GM12873 (cell line): ENCODE measurements around the gene CD180.

Experiments
- CTCF ChIP-seq: IDR thresholded peaks from 2 replicates; pipeline ENCODE4 v1.5.1; 2012; ENCODE audit warnings: low read depth, mild to moderate bottlenecking, moderate library complexity, low read length, control low read depth; ENCODE audit not compliant: insufficient read depth; ENCODE audit errors: missing control alignments

CD180 gene

DNA sequence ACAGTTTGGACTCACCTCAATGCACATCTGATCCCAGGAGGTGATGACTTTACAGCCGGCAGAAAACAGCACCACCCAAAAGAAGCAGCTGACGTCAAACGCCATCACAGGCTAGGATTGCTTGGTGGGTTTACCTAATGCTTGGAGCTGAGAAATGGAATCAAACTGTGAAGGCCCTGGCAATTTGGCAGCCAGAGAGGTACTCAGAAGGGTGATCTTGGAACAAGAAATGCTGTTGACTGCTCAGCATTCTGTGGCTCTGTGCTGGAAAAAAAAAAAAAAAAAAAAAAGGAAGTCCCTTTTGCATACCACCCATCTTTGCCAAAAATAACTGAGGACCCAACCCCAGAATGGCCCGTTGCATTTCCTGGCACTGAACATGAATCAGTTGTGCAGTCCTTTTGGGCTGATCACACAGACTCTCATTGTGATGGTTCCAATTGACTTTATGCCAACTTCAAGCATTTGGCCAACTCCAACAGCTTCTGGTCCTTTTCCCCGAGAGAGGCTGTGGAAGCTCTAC lies at the start of gene CD180:
Gene CD180, minus strand, starts transcription at position 263 of the 523 bp plus-strand sequence. Its CDS starts 158 bp downstream, at position 105.
- no peak for TF ChIP-seq CTCF

DNA sequence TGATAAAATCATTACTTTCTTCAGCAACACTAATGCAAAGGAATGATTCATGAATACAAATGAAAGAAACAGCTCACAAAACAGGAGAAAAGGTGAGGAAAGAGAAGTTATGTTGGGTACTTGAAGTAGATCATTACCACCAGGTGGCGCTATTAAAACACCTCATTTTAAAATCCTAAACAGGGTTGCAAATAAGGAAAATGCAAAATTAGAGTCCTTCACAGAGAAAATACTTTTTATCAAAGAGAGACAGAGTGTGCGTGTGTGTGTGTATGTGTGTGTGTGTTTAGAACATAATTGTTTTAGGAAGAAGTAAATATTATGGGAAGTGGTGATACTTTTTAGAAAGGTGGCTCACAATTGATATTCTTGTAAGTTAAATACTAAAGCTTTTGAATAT lies 49.5 kb upstream of the CD180 start:
- peak; percentile 58 for TF ChIP-seq CTCF

GRCh38 chr5:67245259-67245846 lies 48.8 kb upstream of the CD180 start:
- no peak for TF ChIP-seq CTCF

- no peak for TF ChIP-seq CTCF
Observed at GRCh38 chr5:67244345-67244793, 47.8 kb upstream of the CD180 start.

- TF ChIP-seq CTCF, result no peak
Observed at GRCh38 chr5:67243944-67244343, 47.3 kb upstream of the CD180 start.

- TF ChIP-seq CTCF, result no peak
Observed at GRCh38 chr5:67243349-67243748, 46.8 kb upstream of the CD180 start.

- no peak for TF ChIP-seq CTCF
Observed at GRCh38 chr5:67241326-67241725, 44.7 kb upstream of the CD180 start.

GRCh38 chr5:67240846-67241245 lies 44.2 kb upstream of the CD180 start:
- no peak for TF ChIP-seq CTCF
